Transverse colon (tissue), 4 donors: Measurements from ENCODE around the gene ZNF280C. TPM values are rescaled to one million over a fixed set of nuclear protein-coding genes. Genes with fewer than 3 reads are reported as not detected.

ENCODE experiments used
- DNase-seq: peaks from one replicate; pipeline ENCODE4 v3.0.0-alpha.2; 2019
- H3K27ac ChIP-seq, 4 donors: fragments of 200-600 bp; sonication (generic); 2 replicates each; pipeline ENCODE4 v1.5.1; 2016 to 2018; ENCODE audit warnings: inconsistent platforms in 4 of 4
- H3K27me3 ChIP-seq: fragments of 200-600 bp; sonication (generic); 2 replicates; pipeline ENCODE4 v1.5.1; 2017; ENCODE audit warnings: inconsistent platforms
- H3K36me3 ChIP-seq, 4 donors: fragments of 200-600 bp; sonication (generic); 2 replicates each; pipeline ENCODE4 v1.5.1; 2017 to 2019; ENCODE audit warnings: inconsistent platforms in 4 of 4
- H3K4me1 ChIP-seq, 4 donors: fragments of 200-600 bp; sonication (generic); 2 replicates each; pipeline ENCODE4 v1.5.1; 2017 to 2020; ENCODE audit warnings: inconsistent platforms in 4 of 4
- H3K4me3 ChIP-seq, 4 donors: fragments of 200-600 bp; sonication (generic); 1 replicate in 1 of 4; 2 replicates in 3 of 4; pipeline versions ENCODE4 v1.5.1 to v1.6.1; 2017 to 2019; ENCODE audit warnings: inconsistent platforms in 4 of 4
- H3K9me3 ChIP-seq, 2 donors: fragments of 200-600 bp; sonication (generic); 2 replicates each; pipeline ENCODE4 v1.5.1; 2017 to 2019; ENCODE audit warnings: inconsistent platforms in 2 of 2
- CTCF ChIP-seq, 5 experiments: fragments of 200-600 bp in 3 of 5; fragments of 450-650 bp in 2 of 5; sonication (generic) in 3 of 5; IDR thresholded peaks; 1 replicate in 2 of 5; 2 replicates in 3 of 5; pipeline ENCODE4 v1.5.1; 2016 to 2017; ENCODE audit warnings: antibody characterized with exemption in 5 of 5, inconsistent platforms in 3 of 5, mild to moderate bottlenecking in 2 of 5, moderate library complexity in 1 of 5
- EP300 ChIP-seq: sonication (generic); formaldehyde crosslinking; IDR thresholded peaks from one replicate; pipeline ENCODE4 v1.6.1; 2017; ENCODE audit warnings: antibody characterized with exemption, low read depth
- POLR2A ChIP-seq: fragments of 450-650 bp; IDR thresholded peaks from one replicate; pipeline ENCODE4 v1.6.1; 2016; ENCODE audit warnings: antibody characterized with exemption, mild to moderate bottlenecking, moderate library complexity
- POLR2AphosphoS5 ChIP-seq, 3 donors: sonication (generic); formaldehyde crosslinking; IDR thresholded peaks; one replicate each; pipeline ENCODE4 v1.6.1; 2016; ENCODE audit warnings: antibody characterized with exemption in 3 of 3
- WGBS, 2 donors: methylation state at CpG; one replicate each; pipeline ENCODE4 v1.1.5; 2018; ENCODE audit warnings: low coverage in 1 of 2; 5-methylcytosine and 5-hydroxymethylcytosine counted together
- in situ Hi-C, 4 donors: fragments of 200-750 bp; cut with MboI; loops; one replicate each; pipeline versions ENCODE4 v1.15.0 to v1.15.1; 2017; ENCODE audit warnings: low sequenced_read_pairs in 3 of 4, low pct_ligation_motif_present in 1 of 4, low pct_unique_long_range_greater_than_20kb in 1 of 4
- intact Hi-C: fragments of 100-400 bp; cut with DNase I; formaldehyde crosslinking; loops from one replicate; pipeline ENCODE4 v1.15.1; 2023; ENCODE audit warnings: low total_unique reads
- total RNA-seq, 4 donors: library from RNA; depleted of rRNA; stranded (reverse); fragments of >200 nt; gene quantifications; one replicate each; pipeline ENCODE4 v1.1.0, GENCODE V29; 2016

Gene ZNF280C
- total RNA-seq, 4 donors from 2014 or later, result 2.3 to 4.2 (median 3.2) TPM

- H3K27me3 ChIP-seq, result no peaks in the 10 kb centered on the region
- no peak overlapping the region for H3K4me3 ChIP-seq
- no peak for DNase-seq
- no peaks in the 10 kb centered on the region for H3K4me1 ChIP-seq
- H3K27ac ChIP-seq, result no peak overlapping the region
- WGBS, 2 donors, result 58 to 71% methylated on average over 2 to 5 of the region's 5 CpGs
- intact Hi-C loops (no loop called here), in situ Hi-C loops (no loop called here)
- TF ChIP-seq POLR2A, result no peak
- no peak for TF ChIP-seq EP300
- H3K9me3 ChIP-seq, result no peaks in the 10 kb centered on the region
- H3K36me3 ChIP-seq, result no peaks in the 10 kb centered on the region
Observed at GRCh38 chrX:130295519-130296296, 27.0 kb upstream of the ZNF280C start.

- TF ChIP-seq POLR2A, result no peak
- no peak for TF ChIP-seq EP300
- TF ChIP-seq CTCF (IDR thresholded peaks at IDR 0.05), result no peak
- no peak for TF ChIP-seq POLR2AphosphoS5 (IDR thresholded peaks at IDR 0.05)
- intact Hi-C loops, result no loop called here
- H3K9me3 ChIP-seq, result no peaks in the 10 kb centered on the region
- H3K27ac ChIP-seq, result no peak overlapping the region
- 62 to 100% methylated on average over 1 to 11 of the region's 11 CpGs for WGBS, 2 donors
- no peaks in the 10 kb centered on the region for H3K4me1 ChIP-seq
- H3K4me3 ChIP-seq, result no peak overlapping the region
- in situ Hi-C loops, result no loop called here
- no peak for DNase-seq
- H3K36me3 ChIP-seq, result no peaks in the 10 kb centered on the region
- no peaks in the 10 kb centered on the region for H3K27me3 ChIP-seq
Observed at GRCh38 chrX:130287071-130287770, 18.5 kb upstream of the ZNF280C start.

GRCh38 chrX:130285710-130286109 is 17.0 kb upstream of the ZNF280C start:
- H3K27ac ChIP-seq, result no peak overlapping the region
- 62% methylated on average over 2 of the region's 2 CpGs; no CpG with 5 or more reads in 1 of the 2 donors for WGBS, 2 donors
- H3K9me3 ChIP-seq, result no peaks in the 10 kb centered on the region
- TF ChIP-seq CTCF (IDR thresholded peaks at IDR 0.05) (no peak), EP300 (no peak), POLR2A (no peak), POLR2AphosphoS5 (IDR thresholded peaks at IDR 0.05) (no peak)
- in situ Hi-C loops, result no loop called here
- H3K27me3 ChIP-seq, result no peaks in the 10 kb centered on the region
- no peaks in the 10 kb centered on the region for H3K4me1 ChIP-seq
- H3K36me3 ChIP-seq, result no peaks in the 10 kb centered on the region
- H3K4me3 ChIP-seq, result no peak overlapping the region
- intact Hi-C loops, result no loop called here
- DNase-seq, result no peak

- no peaks in the 10 kb centered on the region for H3K4me1 ChIP-seq
- no peaks in the 10 kb centered on the region for H3K36me3 ChIP-seq
- WGBS, 2 donors, result 83% methylated on average over 3 of the region's 3 CpGs; no CpG with 5 or more reads in 1 of the 2 donors
- in situ Hi-C loops (no loop called here), intact Hi-C loops (no loop called here)
- no peak overlapping the region for H3K4me3 ChIP-seq
- no peak for TF ChIP-seq CTCF (IDR thresholded peaks at IDR 0.05)
- TF ChIP-seq POLR2AphosphoS5 (IDR thresholded peaks at IDR 0.05), result no peak
- no peak for TF ChIP-seq EP300
- TF ChIP-seq POLR2A, result no peak
- H3K27me3 ChIP-seq, result no peaks in the 10 kb centered on the region
- no peak overlapping the region for H3K27ac ChIP-seq
- DNase-seq, result no peak
- H3K9me3 ChIP-seq, result no peaks in the 10 kb centered on the region
Observed at GRCh38 chrX:130285069-130285620, 16.4 kb upstream of the ZNF280C start.
